ENCODE measurements around the gene NQO2. TPM values are rescaled to one million over a fixed set of nuclear protein-coding genes. Genes with fewer than 3 reads are reported as not detected.
"Not testable (repeated sequence)": the region's sequence is repeated elsewhere in the genome, so short reads cannot be mapped to it uniquely, and the experiment has no call there.

Gene NQO2
- polyA plus RNA-seq, 1 donor from 2014 or later: 33.2 TPM

GRCh38 chr6:3019749-3020320 is 20.1 kb downstream of the NQO2 start:
- no peak overlapping the region for H3K4me2 ChIP-seq (ENCODE audit: low read length)
- TF ChIP-seq CTCF (IDR thresholded peaks at IDR 0.05; ENCODE audit: poor library complexity, severe bottlenecking) (no peak), EZH2 (IDR thresholded peaks at IDR 0.05; ENCODE audit: borderline replicate concordance, insufficient read depth, low read length, poor library complexity, severe bottlenecking) (no peak), RAD21 (conservative IDR thresholded peaks at IDR 0.05) (no peak), POLR2AphosphoS5 (IDR thresholded peaks at IDR 0.05) (no peak), TAF1 (IDR thresholded peaks at IDR 0.05; ENCODE audit: low read depth) (no peak), EP300 (conservative IDR thresholded peaks at IDR 0.05; ENCODE audit: poor library complexity, severe bottlenecking) (no peak), SMC3 (conservative IDR thresholded peaks at IDR 0.05; ENCODE audit: poor library complexity) (no peak), REST (IDR thresholded peaks at IDR 0.05; ENCODE audit: borderline replicate concordance) (no peak), MXI1 (conservative IDR thresholded peaks at IDR 0.05; ENCODE audit: poor library complexity, severe bottlenecking) (no peak)
- H3K9me2 ChIP-seq (ENCODE audit: insufficient read depth, low read length): no peaks in the 10 kb centered on the region
- H3K27ac ChIP-seq (ENCODE audit: low read length): no peak overlapping the region
- no peak overlapping the region for H3K4me3 ChIP-seq (ENCODE audit: low read length)
- H3K9ac ChIP-seq (ENCODE audit: low read length): no peak overlapping the region
- no peak overlapping the region for H2AFZ ChIP-seq (ENCODE audit: low read depth, low read length)
- H3K36me3 ChIP-seq (ENCODE audit: insufficient read depth, low read length): peaks cover 2% of the 10 kb centered on the region
- H4K20me1 ChIP-seq (ENCODE audit: insufficient read depth): no peaks in the 10 kb centered on the region
- no peaks in the 10 kb centered on the region for H3K9me3 ChIP-seq (ENCODE audit: low read length)
- H3K79me2 ChIP-seq (replicated peaks; ENCODE audit: insufficient read depth, low read length): no peaks in the 10 kb centered on the region
- H3F3A ChIP-seq (ENCODE audit: insufficient read depth, low read length, poor library complexity, severe bottlenecking): no peaks in the 10 kb centered on the region
- H3K27me3 ChIP-seq (ENCODE audit: insufficient read depth, low read depth, low read length): no peaks in the 10 kb centered on the region

GRCh38 chr6:3020976-3021598 is 21.4 kb downstream of the NQO2 start:
- not testable (repeated sequence) for H2AFZ ChIP-seq (ENCODE audit: low read depth, low read length); H3K27ac ChIP-seq (ENCODE audit: low read length); H3K4me3 ChIP-seq (ENCODE audit: low read length); H3K79me2 ChIP-seq (replicated peaks; ENCODE audit: insufficient read depth, low read length); H3K9ac ChIP-seq (ENCODE audit: low read length); H3K27me3 ChIP-seq (ENCODE audit: insufficient read depth, low read depth, low read length); H3K4me2 ChIP-seq (ENCODE audit: low read length); H3K36me3 ChIP-seq (ENCODE audit: insufficient read depth, low read length); H3K9me3 ChIP-seq (ENCODE audit: low read length); H4K20me1 ChIP-seq (ENCODE audit: insufficient read depth); H3K9me2 ChIP-seq (ENCODE audit: insufficient read depth, low read length); H3F3A ChIP-seq (ENCODE audit: insufficient read depth, low read length, poor library complexity, severe bottlenecking)

Data from neural cell (in vitro differentiated cells).